HL-60 (cell line): ENCODE results near the gene ASTN2.

ENCODE experiments used
- DNase-seq, 2 experiments: peaks; one replicate each; pipeline ENCODE4 v3.0.0-alpha.2; 2010 to 2020; ENCODE audit warnings: low read depth in 1 of 2, low spot score in 1 of 2
- H3K27ac ChIP-seq: fragments of 250-450 bp; sonication (Bioruptor Pico); replicated peaks from 2 replicates; pipeline ENCODE4 v1.5.1; 2020; ENCODE audit warnings: mild to moderate bottlenecking, moderate library complexity
- H3K27me3 ChIP-seq: fragments of 250-450 bp; sonication (Bioruptor Pico); 2 replicates; pipeline ENCODE4 v1.5.1; 2021; ENCODE audit warnings: mild to moderate bottlenecking, moderate library complexity; ENCODE audit not compliant: insufficient read depth, poor library complexity, severe bottlenecking
- H3K4me3 ChIP-seq: replicated peaks from 2 replicates; pipeline ENCODE4 v1.5.1; 2011; ENCODE audit warnings: mild to moderate bottlenecking, control low read depth, low read length; ENCODE audit not compliant: insufficient read depth
- GABPA ChIP-seq: IDR thresholded peaks from 2 replicates; pipeline ENCODE4 v1.6.1; 2012; ENCODE audit warnings: low read depth
- POLR2AphosphoS5 ChIP-seq: IDR thresholded peaks from 2 replicates; pipeline ENCODE4 v1.6.1; 2012; ENCODE audit warnings: low read depth
- SPI1 ChIP-seq: IDR thresholded peaks from 2 replicates; pipeline ENCODE4 v1.6.1; 2012; ENCODE audit warnings: low read depth, mild to moderate bottlenecking, borderline replicate concordance
- TF ChIP-seq, protein P1 (sequence below): IDR thresholded peaks from one replicate; pipeline ENCODE4 v1.5.1; 2011; ENCODE audit warnings: low read length, control low read depth, inconsistent platforms; ENCODE audit not compliant: insufficient read depth
- TF ChIP-seq, protein P2 (sequence below): IDR thresholded peaks from 2 replicates; pipeline ENCODE4 v1.6.1; 2012; ENCODE audit warnings: low read depth; ENCODE audit not compliant: insufficient replicate concordance

Gene ASTN2

DNA sequence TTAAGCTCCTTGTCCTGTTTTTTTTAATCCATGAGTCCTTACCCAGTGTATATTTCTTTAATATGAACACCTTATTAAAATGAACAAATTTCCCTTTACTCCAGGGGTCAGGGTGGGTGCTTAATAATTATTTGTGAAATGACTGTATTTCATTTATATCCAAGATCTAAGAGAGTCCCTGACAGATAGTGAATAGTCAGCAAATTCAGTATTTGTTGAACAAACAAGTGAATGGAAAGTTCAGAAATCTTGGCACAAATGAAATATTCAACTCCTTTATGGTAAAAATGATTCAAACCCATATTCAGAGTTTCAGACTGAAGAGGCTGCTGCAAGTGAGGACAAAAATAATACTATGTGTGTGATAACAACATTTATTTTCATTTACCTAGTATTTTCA is 59.9 kb downstream of the ASTN2 start:
- Histone ChIP-seq H3K27me3 (no peaks in the 10 kb centered on the region), H3K27ac (no peak overlapping the region), H3K4me3 (no peak overlapping the region)
- DNase-seq: no peak
- TF ChIP-seq, protein P1, sequence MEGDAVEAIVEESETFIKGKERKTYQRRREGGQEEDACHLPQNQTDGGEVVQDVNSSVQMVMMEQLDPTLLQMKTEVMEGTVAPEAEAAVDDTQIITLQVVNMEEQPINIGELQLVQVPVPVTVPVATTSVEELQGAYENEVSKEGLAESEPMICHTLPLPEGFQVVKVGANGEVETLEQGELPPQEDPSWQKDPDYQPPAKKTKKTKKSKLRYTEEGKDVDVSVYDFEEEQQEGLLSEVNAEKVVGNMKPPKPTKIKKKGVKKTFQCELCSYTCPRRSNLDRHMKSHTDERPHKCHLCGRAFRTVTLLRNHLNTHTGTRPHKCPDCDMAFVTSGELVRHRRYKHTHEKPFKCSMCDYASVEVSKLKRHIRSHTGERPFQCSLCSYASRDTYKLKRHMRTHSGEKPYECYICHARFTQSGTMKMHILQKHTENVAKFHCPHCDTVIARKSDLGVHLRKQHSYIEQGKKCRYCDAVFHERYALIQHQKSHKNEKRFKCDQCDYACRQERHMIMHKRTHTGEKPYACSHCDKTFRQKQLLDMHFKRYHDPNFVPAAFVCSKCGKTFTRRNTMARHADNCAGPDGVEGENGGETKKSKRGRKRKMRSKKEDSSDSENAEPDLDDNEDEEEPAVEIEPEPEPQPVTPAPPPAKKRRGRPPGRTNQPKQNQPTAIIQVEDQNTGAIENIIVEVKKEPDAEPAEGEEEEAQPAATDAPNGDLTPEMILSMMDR: no peak
- TF ChIP-seq GABPA: no peak
- no peak for TF ChIP-seq POLR2AphosphoS5
- TF ChIP-seq SPI1: no peak
- TF ChIP-seq, protein P2, sequence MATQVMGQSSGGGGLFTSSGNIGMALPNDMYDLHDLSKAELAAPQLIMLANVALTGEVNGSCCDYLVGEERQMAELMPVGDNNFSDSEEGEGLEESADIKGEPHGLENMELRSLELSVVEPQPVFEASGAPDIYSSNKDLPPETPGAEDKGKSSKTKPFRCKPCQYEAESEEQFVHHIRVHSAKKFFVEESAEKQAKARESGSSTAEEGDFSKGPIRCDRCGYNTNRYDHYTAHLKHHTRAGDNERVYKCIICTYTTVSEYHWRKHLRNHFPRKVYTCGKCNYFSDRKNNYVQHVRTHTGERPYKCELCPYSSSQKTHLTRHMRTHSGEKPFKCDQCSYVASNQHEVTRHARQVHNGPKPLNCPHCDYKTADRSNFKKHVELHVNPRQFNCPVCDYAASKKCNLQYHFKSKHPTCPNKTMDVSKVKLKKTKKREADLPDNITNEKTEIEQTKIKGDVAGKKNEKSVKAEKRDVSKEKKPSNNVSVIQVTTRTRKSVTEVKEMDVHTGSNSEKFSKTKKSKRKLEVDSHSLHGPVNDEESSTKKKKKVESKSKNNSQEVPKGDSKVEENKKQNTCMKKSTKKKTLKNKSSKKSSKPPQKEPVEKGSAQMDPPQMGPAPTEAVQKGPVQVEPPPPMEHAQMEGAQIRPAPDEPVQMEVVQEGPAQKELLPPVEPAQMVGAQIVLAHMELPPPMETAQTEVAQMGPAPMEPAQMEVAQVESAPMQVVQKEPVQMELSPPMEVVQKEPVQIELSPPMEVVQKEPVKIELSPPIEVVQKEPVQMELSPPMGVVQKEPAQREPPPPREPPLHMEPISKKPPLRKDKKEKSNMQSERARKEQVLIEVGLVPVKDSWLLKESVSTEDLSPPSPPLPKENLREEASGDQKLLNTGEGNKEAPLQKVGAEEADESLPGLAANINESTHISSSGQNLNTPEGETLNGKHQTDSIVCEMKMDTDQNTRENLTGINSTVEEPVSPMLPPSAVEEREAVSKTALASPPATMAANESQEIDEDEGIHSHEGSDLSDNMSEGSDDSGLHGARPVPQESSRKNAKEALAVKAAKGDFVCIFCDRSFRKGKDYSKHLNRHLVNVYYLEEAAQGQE: no peak

- no peak for DNase-seq
- H3K27me3 ChIP-seq: no peaks in the 10 kb centered on the region
- no peak for TF ChIP-seq POLR2AphosphoS5
- TF ChIP-seq, protein P2: no peak
- H3K4me3 ChIP-seq: no peak overlapping the region
- no peak overlapping the region for H3K27ac ChIP-seq
Observed at GRCh38 chr9:117354244-117354847, 60.5 kb downstream of the ASTN2 start.

DNA sequence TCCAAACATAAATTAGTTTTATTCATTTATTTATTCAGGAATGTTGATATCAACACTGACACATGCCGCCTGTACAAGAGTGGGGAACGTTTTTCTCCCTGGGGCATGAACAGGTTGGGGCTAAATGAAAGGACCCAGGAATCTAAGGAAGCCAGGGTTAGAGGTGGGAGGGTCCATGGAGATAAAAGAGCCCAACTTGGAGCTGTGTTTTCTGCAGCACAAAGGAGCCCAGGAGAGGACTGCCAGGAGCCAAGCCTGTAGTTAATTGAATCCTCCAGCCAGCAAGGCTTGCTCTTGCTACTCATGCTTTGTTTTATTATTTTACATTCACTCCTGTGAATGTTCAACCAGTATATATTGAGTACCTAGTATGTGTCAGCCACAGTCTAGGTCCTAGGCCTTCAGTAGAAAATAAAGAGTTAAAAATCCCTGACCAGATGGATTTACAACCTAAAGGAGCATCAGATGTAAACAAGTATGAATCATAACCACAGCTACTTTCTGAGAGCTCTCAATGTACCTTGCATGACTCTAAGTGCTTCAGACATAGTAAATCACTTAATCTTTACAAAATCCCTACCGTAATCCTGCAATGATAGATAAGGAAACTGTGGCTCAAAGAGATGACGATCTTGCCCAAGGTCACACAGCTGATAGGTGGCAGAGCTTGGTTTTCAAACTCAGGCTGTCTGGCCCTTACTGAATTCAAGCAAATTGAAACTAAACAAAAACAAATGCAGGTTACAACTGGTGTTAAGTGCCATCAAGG is 69.8 kb downstream of the ASTN2 start:
- no peak for DNase-seq
- no peak overlapping the region for H3K27ac ChIP-seq
- TF ChIP-seq POLR2AphosphoS5 (no peak), SPI1 (no peak), GABPA (no peak)
- TF ChIP-seq, protein P1: no peak
- TF ChIP-seq, protein P2: no peak
- H3K27me3 ChIP-seq: no peaks in the 10 kb centered on the region
- no peak overlapping the region for H3K4me3 ChIP-seq
